Measurements from ENCODE around the gene CACNA1C. TPM values are rescaled to one million over a fixed set of nuclear protein-coding genes. Genes with fewer than 3 reads are reported as not detected.

Gene CACNA1C
- total RNA-seq, 4 donors from 2014 or later = 1.5 to 13.5 (median 2.1) TPM

DNA sequence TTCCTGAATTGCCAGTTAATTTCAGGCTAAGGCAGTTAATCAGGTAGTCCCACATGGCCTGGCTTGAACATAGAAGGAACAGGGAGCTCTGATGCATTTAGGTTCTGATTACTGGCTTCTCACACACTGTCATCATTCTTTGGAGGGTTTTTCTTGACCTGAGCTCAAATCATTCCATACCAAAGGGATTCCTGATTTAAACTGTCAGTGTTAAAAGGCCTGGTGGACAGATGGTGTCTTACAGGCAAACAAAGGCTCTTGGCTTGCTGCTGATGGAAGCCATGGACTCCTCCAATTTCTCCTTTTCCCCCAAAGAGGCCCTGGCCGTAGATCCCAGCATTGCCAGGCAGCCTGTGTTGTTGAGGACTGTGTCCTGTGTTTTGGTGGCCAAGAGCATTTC is 30.2 kb downstream of the CACNA1C start:
- intact Hi-C loops (cut with DNase I) = no loop called here
- Histone ChIP-seq H3K36me3 (no peaks in the 10 kb centered on the region), H3K4me3 (no peak overlapping the region), H3K9me3 (no peaks in the 10 kb centered on the region), H3K27me3 (no peaks in the 10 kb centered on the region), H3K4me1 (peaks cover 0 to 32% (median 0%) of the 10 kb centered on the region in 3 donors), H3K27ac (peak overlapping the region in 1 of 4 donors; percentile 13)
- TF ChIP-seq POLR2A (IDR thresholded peaks at IDR 0.05) = no peak
- no peak for TF ChIP-seq CTCF (IDR thresholded peaks at IDR 0.05)
- DNase-seq = no peak
- WGBS, 2 donors = 40% methylated on average over 1 of the region's 1 CpG; no CpG with 5 or more reads in 1 of the 2 donors

DNA sequence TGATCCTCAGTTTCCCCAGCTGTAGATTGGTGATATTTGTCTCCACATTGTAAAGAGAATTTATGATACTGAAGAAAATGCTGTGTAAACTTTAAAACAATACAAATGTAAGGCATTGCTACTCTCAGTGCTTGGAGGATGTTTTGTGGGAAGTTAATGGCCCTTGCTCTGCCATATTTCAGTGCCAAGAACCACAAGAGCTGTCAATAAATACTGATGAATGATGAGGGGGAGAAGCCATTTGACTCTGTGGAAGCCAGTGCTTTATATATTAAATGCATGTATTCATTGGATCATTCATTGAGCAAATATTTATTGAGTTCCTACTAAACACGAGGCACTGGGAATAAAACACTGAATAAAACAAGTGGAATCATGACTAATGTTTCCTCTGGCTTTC is 30.8 kb downstream of the CACNA1C start:
- DNase-seq = no peak
- H3K9me3 ChIP-seq = no peaks in the 10 kb centered on the region
- peaks cover 0 to 32% (median 0%) of the 10 kb centered on the region in 3 donors for H3K4me1 ChIP-seq
- H3K27me3 ChIP-seq = no peaks in the 10 kb centered on the region
- no peaks in the 10 kb centered on the region for H3K36me3 ChIP-seq
- TF ChIP-seq CTCF (IDR thresholded peaks at IDR 0.05) (no peak), POLR2A (IDR thresholded peaks at IDR 0.05) (no peak)
- H3K4me3 ChIP-seq = no peak overlapping the region
- intact Hi-C loops (cut with DNase I) = no loop called here
- WGBS, 2 donors = 23 to 32% methylated on average over 1 of the region's 1 CpG
- H3K27ac ChIP-seq = peak overlapping the region in 2 of 4 donors; percentile 13 to 49

DNA sequence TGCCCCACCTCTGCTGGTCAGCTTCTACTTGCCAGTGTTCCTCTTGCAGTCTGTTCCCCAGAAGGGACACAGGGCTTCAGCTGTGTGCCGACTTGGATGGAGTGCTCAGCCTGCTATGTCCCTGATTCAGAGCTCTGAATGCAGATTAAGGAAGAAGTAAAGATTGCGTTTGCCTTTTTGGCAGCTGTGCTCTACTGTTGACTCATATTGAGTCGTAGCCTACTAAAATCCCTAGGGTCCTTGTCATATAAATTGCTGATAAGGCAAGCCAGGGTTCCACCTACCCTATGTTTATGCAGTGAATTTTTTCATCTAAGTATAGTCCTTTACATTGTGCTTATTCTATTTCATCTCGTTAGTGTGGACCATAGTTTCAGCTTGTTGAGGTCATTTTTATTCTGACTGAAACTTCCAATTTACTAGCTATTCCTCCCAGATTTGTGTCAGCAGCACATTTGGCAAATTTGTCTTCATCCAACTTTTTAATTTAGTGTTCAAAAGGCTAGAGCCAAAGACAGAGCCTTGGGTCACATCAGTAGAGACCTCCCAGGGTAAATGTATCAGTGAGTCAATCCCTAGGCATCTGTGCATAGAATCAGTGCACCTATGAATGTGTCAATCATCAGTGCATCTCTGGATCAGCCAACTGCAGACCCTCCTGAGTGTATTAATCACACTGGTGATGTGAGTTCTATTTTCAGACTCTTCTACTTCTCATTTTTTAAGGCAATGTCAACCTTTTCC is 31.9 kb downstream of the CACNA1C start:
- Histone ChIP-seq H3K4me1 (peaks cover 0 to 32% (median 0%) of the 10 kb centered on the region in 3 donors), H3K27ac (peak overlapping the region in 3 of 4 donors; percentile 49 to 60 (median 50)), H3K27me3 (no peaks in the 10 kb centered on the region), H3K9me3 (no peaks in the 10 kb centered on the region), H3K4me3 (no peak overlapping the region), H3K36me3 (no peaks in the 10 kb centered on the region)
- no peak for DNase-seq
- TF ChIP-seq CTCF (IDR thresholded peaks at IDR 0.05) = no peak
- no peak for TF ChIP-seq POLR2A (IDR thresholded peaks at IDR 0.05)
- WGBS, 2 donors = 24 to 51% methylated on average over 4 of the region's 4 CpGs
- intact Hi-C loops (cut with DNase I) = no loop called here

GRCh38 chr12:2092354-2092753 is 39.6 kb downstream of the CACNA1C start:
- WGBS, 2 donors = 83 to 91% methylated on average over 4 to 5 of the region's 5 CpGs
- Histone ChIP-seq H3K4me1 (peaks cover 0 to 30% (median 4%) of the 10 kb centered on the region in 3 donors), H3K27ac (peak overlapping the region in 1 of 4 donors; percentile 19), H3K4me3 (no peak overlapping the region), H3K36me3 (no peaks in the 10 kb centered on the region), H3K27me3 (peaks cover 0 to 3% (median 0%) of the 10 kb centered on the region in 4 donors), H3K9me3 (no peaks in the 10 kb centered on the region)
- TF ChIP-seq CTCF (IDR thresholded peaks at IDR 0.05) = no peak
- TF ChIP-seq POLR2A (IDR thresholded peaks at IDR 0.05) = no peak
- DNase-seq = no peak
- intact Hi-C loops (cut with DNase I) = no loop called here

GRCh38 chr12:2092890-2093289 is 40.1 kb downstream of the CACNA1C start:
- TF ChIP-seq CTCF (IDR thresholded peaks at IDR 0.05) = no peak
- TF ChIP-seq POLR2A (IDR thresholded peaks at IDR 0.05) = no peak
- H3K9me3 ChIP-seq = no peaks in the 10 kb centered on the region
- H3K27me3 ChIP-seq = peaks cover 0 to 3% (median 0%) of the 10 kb centered on the region in 4 donors
- no peak for DNase-seq
- H3K4me1 ChIP-seq = peaks cover 0 to 34% (median 4%) of the 10 kb centered on the region in 3 donors
- 52 to 56% methylated on average over 3 to 4 of the region's 6 CpGs for WGBS, 2 donors
- no peak overlapping the region for H3K4me3 ChIP-seq
- intact Hi-C loops (cut with DNase I) = no loop called here
- H3K27ac ChIP-seq = peak overlapping the region in 1 of 4 donors; percentile 19
- no peaks in the 10 kb centered on the region for H3K36me3 ChIP-seq

Data from esophagus squamous epithelium (tissue), 5 donors.